Stimulated activated CD8-positive, alpha-beta memory T cell treated with anti-CD3 and anti-CD28 coated beads, Interleukin-15, amount 100 ng/mL, for 48 hours (primary cell): ENCODE results near the gene CCSER2.

Experiments used
- DNase-seq, 2 donors: peaks; one replicate each; pipeline ENCODE4 v3.0.0-alpha.2; 2020; ENCODE audit warnings: low read depth in 2 of 2

Gene CCSER2

DNA sequence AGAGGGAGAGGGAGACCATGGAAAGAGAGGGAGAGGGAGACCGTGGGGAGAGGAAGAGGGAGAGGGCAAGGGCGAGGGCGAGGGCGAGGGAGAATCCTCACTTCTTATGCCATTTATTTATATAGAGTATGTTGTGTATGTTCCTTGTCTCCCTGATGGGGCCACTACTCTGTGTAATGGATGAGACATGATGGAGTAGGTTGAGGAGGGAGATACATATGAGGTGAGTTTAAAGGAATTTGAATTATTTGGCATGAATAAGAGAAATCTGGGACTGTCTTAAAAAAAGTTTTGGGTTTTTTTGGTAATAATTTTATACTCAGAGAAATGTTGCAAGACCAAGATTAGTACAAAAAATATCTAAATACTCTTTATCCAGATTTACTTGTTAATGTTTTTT lies 20.1 kb downstream of the CCSER2 start:
- DNase-seq = no peak

DNA sequence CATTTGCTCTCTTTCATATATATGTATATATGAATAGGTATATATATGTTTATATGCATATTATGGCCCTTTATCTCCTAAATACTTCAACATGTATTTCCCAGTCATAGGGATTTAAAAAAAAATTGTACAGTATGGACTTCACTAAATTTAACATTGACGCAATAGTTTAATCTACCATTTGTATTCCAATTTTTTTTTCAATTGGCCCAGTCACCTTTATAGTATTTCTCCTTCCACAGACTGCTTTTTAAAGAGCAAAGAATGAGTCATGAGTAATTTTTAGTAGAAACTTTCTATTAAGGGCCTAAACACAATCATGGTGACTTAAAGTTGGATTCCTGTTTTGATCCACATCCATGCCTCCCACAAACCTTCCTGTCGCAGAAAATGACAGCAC lies 20.5 kb downstream of the CCSER2 start:
- no peak for DNase-seq

DNA sequence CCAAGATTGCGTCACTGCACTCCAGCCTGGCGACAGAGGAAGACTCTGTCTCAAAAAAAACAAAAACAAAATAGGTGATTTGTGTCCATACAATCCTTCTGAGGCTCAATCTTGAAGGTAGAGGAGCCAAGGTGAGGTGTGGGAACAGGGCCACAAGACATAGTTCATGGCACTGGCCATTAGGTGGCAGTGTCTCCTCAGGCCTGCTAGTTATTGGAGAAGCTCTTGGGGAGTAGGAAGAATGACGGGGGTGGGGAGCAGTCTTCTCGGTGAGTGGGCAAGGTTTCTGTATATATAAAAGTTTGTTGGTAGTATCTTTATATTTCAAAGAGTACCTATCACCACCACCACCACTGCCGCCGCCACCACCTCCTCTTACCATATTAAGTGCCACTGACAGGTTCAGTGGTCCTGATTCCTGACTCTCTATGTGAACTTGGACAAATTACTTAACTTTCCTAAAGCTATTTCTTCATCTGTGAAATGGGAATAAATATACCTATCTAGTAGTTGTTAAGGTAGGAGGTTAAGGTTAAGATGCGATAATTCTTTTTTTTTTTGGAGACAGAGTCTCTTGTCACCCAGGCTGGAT lies 24.0 kb downstream of the CCSER2 start:
- peak; percentile 33 to 43 for DNase-seq

DNA sequence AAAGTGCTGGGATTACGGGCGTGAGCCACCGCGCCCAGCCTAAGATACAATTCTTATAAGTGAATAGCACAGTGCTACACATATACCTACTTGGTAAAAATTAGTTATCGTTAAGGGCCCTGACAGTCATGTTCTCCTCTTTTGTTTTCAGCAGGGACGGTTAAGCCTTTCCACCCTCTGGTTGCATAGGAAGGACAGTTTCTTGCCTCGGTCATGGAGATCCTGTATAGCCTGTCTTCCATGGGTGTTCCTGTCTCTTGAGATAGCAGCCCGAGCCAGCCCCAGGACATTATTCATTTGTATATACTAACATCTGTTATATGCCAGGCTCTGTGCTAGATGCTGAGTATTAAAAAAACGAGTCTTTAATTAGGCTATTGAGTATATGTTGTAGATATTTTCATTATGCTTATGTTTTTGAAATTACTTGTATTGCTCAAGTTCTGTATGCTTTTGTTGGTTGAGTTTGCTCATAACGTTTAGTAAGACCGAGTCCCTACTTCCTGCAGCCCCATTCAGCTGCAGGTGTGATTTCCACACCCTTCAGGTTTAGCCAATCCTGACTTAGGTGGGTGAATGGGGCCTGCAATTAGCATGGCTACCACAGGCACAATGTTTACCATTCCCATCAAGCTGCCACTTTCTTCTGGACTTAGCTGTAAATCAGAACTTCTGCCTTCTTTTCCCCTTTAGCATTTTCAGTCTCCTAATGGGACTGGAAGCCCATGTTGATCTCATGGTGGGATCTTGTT lies 24.8 kb downstream of the CCSER2 start:
- DNase-seq = no peak

DNA sequence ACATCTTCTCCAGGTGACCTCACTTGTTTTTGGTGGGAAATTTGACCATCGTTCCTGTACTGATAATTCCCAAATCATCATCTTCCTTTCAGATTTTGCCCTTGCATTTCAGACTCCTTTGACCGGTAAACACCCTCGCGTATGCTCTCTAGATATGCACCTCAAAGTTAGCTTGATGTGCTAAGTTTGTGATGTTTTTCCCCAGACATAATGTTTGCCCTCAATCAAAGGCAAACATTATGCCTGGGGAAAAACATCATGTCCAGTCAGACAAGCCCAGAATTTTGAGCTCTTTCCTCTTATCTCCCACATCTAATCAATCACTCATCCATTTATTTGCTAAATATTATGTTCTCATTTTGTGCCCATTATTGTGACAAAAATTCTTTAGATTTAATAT lies 26.2 kb downstream of the CCSER2 start:
- DNase-seq = no peak

DNA sequence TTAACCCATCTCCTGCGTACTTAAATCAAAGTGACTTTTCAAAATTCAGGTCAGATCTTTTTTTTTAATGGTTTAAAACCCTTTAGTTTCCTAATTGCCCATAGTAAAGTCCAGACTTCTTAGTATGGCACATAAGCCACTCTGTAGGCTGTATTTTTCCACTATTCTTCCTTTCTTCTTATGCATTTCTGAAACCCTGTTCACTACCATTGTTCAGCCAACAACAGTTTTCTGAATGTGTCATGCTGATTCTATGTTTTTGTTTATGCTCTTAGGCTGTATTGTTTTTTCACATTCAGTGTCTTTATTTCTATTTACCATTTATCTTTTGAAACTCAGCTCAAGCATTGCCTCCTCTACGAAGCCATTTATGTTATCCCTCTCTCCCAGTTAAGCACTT lies 26.7 kb downstream of the CCSER2 start:
- no peak for DNase-seq

- DNase-seq = no peak
Measured at GRCh38 chr10:84356928-84357327, 28.5 kb downstream of the CCSER2 start.

DNA sequence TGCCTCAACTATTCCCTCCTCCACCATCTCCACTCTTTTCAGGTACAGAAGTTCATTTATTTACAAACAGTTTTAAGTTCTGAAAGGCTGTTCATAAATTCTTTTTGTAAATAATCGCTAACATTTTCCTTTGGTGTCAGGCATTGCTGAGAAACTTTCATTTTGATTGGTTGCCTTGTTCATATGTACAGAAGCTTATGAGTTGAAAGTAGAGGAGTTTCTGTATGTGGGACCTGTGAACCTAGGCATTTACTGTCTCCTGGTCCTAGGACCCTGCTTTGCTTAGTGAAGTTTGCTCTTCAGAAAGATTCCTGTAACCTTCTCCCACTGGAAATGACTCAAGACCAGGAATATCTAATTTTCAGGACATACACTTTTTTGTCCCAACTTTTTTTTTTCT lies 30.4 kb downstream of the CCSER2 start:
- DNase-seq = no peak

- no peak for DNase-seq
Measured at GRCh38 chr10:84360637-84361365, 32.4 kb downstream of the CCSER2 start.

DNA sequence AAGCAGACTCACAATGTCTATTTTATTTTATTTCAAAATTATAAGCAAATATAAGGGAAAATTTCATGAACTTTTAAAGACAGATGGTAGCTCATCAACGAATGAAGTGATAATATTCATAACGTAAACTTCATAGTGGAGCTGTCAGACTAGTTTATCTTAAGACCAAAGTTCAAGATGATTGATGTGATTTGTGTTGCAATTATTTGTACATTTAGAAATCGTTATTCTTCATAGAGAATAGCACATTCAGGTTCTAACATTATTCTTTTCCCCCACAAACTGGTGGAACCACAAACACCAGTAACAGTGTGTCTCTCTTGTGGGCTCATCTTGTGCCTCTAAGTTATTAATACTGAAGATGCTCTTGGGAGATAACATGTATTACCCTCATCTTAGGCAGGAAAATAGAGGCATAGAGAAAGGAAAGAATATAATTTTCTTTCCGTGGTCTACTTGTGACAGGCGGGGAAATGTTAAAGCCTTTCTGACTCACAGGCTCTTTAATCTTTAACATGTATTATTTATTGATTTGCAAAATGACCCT lies 37.0 kb downstream of the CCSER2 start:
- DNase-seq = no peak

DNA sequence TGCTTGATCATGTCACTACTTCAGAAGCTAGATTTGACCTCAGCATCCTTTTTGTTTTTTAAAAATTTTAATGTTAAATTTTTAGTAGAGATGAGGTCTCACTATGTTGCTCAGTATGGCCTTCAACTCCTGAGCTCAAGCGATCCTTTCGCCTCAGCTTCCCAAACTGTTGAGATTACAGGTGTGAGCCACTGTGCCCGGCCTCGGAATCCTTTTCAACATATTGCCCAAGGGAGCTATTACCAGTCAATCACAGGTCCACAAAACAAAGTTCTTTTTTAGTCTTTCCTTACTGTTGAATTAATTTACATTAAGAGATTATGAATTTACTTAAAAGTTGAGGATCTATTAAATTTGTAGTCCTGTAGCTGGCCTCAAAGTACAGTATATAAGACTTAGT lies 37.7 kb downstream of the CCSER2 start:
- no peak for DNase-seq

GRCh38 chr10:84367256-84367655 lies 38.9 kb downstream of the CCSER2 start:
- no peak for DNase-seq

DNA sequence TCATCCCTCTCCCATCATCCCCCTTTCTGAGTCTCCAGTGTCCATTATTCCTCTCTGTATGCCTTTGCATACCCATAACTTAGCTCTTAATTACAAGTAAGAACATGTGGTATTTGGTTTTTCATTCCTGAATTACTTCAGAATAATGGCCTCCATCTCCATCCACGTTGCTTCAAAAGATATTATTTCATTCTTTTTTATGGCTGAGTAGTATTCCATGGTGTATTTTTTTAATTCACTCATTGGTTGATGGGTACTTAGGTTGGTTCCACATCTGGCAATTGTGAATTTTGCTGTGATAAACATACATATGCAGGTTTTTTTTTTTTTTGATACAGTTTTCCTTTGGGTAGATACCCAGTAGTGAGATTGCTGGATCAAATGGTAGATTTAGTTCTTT lies 40.4 kb downstream of the CCSER2 start:
- DNase-seq = no peak

GRCh38 chr10:84370283-84370682 lies 41.9 kb downstream of the CCSER2 start:
- DNase-seq = no peak

DNA sequence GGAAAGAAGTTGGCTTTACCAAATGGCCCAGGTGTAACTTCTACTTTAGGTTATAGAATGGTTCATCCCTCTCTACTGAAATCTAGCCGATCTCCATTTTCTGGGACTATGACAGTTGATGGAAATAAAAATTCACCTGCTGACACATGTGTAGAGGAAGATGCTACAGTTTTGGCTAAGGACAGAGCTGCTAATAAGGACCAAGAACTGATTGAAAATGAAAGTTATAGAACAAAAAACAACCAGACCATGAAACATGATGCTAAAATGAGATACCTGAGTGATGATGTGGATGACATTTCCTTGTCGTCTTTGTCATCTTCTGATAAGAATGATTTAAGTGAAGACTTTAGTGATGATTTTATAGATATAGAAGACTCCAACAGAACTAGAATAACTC lies 43.6 kb downstream of the CCSER2 start:
- no peak for DNase-seq

GRCh38 chr10:84373000-84373399 lies 44.6 kb downstream of the CCSER2 start:
- no peak for DNase-seq

DNA sequence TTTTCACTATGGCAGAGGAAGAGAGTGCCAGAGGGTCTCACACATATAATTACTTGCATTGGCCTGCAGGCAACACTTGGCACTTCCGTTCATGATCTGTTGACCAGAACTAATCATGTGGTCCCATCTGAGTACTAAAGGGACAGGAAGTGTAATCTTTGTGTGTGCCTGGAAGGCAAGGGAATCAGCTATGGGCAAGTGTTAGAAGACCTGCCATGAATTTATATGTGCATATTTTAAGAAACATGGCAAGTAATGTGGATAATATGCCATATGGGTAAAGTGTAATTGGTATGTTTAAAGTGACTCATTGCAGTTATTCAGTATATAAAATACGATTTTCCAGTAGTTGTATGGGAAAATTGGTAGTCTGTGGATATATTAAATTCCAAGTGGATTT lies 46.1 kb downstream of the CCSER2 start:
- no peak for DNase-seq

- no peak for DNase-seq
Measured at GRCh38 chr10:84375011-84375410, 46.6 kb downstream of the CCSER2 start.

GRCh38 chr10:84375881-84376280 lies 47.5 kb downstream of the CCSER2 start:
- no peak for DNase-seq

GRCh38 chr10:84388148-84388547 lies 59.8 kb downstream of the CCSER2 start:
- DNase-seq = no peak

DNA sequence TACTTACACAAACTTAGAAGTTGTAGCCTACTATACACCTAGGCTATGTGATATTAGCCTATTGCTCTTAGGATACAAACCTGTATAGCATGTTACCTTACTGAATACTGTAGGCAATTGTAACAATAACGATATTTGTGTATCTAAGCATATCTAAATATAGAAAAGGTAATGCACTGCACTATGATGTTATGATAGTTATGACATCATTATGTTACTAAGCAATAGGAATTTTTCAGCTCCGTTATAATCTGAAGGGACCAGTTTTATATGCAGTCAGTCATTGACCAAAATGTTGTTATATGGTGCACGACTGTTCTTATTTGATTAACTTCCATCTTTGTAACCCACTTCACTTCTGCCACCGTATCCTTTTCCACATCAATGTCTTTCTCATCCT lies 62.0 kb downstream of the CCSER2 start:
- no peak for DNase-seq

DNA sequence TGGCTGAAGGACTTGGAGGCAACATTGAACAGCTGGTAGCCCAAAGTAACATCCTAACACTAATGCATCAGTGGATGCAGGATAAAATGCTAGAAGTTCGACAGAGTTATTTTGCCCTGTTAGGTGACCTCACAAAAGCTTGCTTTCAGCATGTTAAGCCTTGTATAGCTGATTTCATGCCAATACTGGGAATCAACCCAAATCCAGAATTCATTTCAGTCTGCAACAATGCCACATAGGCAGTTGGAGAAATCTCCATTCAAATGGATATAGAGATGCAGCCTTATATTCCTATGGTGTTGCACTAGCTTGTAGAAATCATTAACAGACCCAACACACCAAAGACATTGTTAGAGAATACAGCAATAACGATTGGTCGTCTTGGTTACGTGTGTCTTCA lies 62.9 kb downstream of the CCSER2 start:
- no peak for DNase-seq

DNA sequence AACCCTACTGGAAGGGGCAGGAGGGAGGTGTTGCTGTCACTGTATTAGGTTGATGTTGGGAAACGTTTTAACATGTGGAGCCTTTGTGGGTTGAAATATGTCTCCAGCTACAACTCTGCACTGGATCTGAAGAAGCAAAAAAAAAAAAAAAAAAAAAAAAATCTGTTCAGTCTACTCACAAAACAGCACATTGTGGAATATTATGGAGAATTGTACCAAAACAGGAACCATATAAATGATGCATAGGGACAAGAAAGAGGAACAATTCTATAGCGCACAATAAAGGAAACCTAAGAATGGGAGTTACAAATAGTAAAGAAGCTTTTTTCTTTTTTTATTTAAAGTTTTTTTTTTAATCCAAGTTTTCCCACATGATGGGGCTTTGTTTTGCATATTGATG lies 63.8 kb downstream of the CCSER2 start:
- DNase-seq = no peak
